Measurements from ENCODE around the gene PIK3CA. TPM values are rescaled to one million over a fixed set of nuclear protein-coding genes. Genes with fewer than 3 reads are reported as not detected.

PIK3CA gene

GRCh38 chr3:179286331-179286730 lies 138.2 kb downstream of the PIK3CA start:
- no peak overlapping the region for H3K4me3 ChIP-seq (ENCODE audit: low read length in 2 of 2)
- no peak overlapping the region for H3K18ac ChIP-seq (ENCODE audit: low read length)
- H3K27me3 ChIP-seq (ENCODE audit: control insufficient read depth in 3 of 3, insufficient read depth in 3 of 3, low read depth in 1 of 3, low read length in 3 of 3), result no peaks in the 10 kb centered on the region
- no peak overlapping the region for H2BK12ac ChIP-seq (ENCODE audit: low read length)
- no peak overlapping the region for H4K91ac ChIP-seq (ENCODE audit: low read depth, low read length, poor library complexity)
- H4K8ac ChIP-seq (ENCODE audit: low read depth, low read length), result no peak overlapping the region
- H3K79me1 ChIP-seq (ENCODE audit: low read depth, low read length), result no peaks in the 10 kb centered on the region
- H2AFZ ChIP-seq (ENCODE audit: low read length), result no peak overlapping the region
- H3K4me2 ChIP-seq (ENCODE audit: insufficient read depth, low read length, poor library complexity, severe bottlenecking), result no peak overlapping the region
- H2AK5ac ChIP-seq (ENCODE audit: low read depth, low read length), result no peak overlapping the region
- no CpG with 5 or more reads among the region's 6 CpGs for WGBS, 2 donors (ENCODE audit: extremely low coverage in 2 of 2, insufficient read length in 2 of 2, insufficient replicate concordance in 1 of 2)
- no peak overlapping the region for H2BK15ac ChIP-seq (ENCODE audit: low read length)
- H3K9me3 ChIP-seq (replicated peaks in 1 of 2; ENCODE audit: control insufficient read depth in 2 of 2, insufficient read depth in 1 of 2, low read depth in 1 of 2, low read length in 2 of 2), result no peaks in the 10 kb centered on the region
- no peak for DNase-seq (ENCODE audit: low spot score)
- no peak overlapping the region for H3K9ac ChIP-seq (ENCODE audit: low read depth, low read length, poor library complexity)
- H3K36me3 ChIP-seq (replicated peaks in 1 of 2; ENCODE audit: control insufficient read depth in 2 of 2, insufficient read depth in 2 of 2, low read length in 2 of 2), result no peaks in the 10 kb centered on the region
- no peak overlapping the region for H2BK5ac ChIP-seq (ENCODE audit: low read length)
- H2BK120ac ChIP-seq (ENCODE audit: low read depth, low read length), result no peak overlapping the region
- H3K4ac ChIP-seq (ENCODE audit: low read length), result no peak overlapping the region
- no peaks in the 10 kb centered on the region for H3K4me1 ChIP-seq (ENCODE audit: control insufficient read depth in 2 of 2, insufficient read depth in 1 of 2, low read depth in 1 of 2, low read length in 2 of 2)
- no peak overlapping the region for H3K27ac ChIP-seq (replicated peaks; ENCODE audit: low read length)
- H3K23ac ChIP-seq (ENCODE audit: low read depth, low read length, poor library complexity), result no peak overlapping the region
- H3K14ac ChIP-seq (ENCODE audit: low read length), result no peak overlapping the region

GRCh38 chr3:179288845-179289244 lies 140.7 kb downstream of the PIK3CA start:
- H4K8ac ChIP-seq (ENCODE audit: low read depth, low read length), result no peak overlapping the region

GRCh38 chr3:179289295-179289694 lies 141.1 kb downstream of the PIK3CA start:
- Histone ChIP-seq H3K27ac (replicated peaks; ENCODE audit: low read length) (no peak overlapping the region), H3K14ac (ENCODE audit: low read length) (no peak overlapping the region), H3K4me1 (ENCODE audit: control insufficient read depth in 2 of 2, insufficient read depth in 1 of 2, low read depth in 1 of 2, low read length in 2 of 2) (no peaks in the 10 kb centered on the region), H3K4me2 (ENCODE audit: insufficient read depth, low read length, poor library complexity, severe bottlenecking) (no peak overlapping the region), H2BK120ac (ENCODE audit: low read depth, low read length) (no peak overlapping the region), H3K79me1 (ENCODE audit: low read depth, low read length) (no peaks in the 10 kb centered on the region), H2BK12ac (ENCODE audit: low read length) (no peak overlapping the region), H3K36me3 (replicated peaks in 1 of 2; ENCODE audit: control insufficient read depth in 2 of 2, insufficient read depth in 2 of 2, low read length in 2 of 2) (no peaks in the 10 kb centered on the region), H2BK15ac (ENCODE audit: low read length) (no peak overlapping the region), H3K27me3 (ENCODE audit: control insufficient read depth in 3 of 3, insufficient read depth in 3 of 3, low read depth in 1 of 3, low read length in 3 of 3) (no peaks in the 10 kb centered on the region), H3K9me3 (replicated peaks in 1 of 2; ENCODE audit: control insufficient read depth in 2 of 2, insufficient read depth in 1 of 2, low read depth in 1 of 2, low read length in 2 of 2) (no peaks in the 10 kb centered on the region), H2AFZ (ENCODE audit: low read length) (no peak overlapping the region), H3K9ac (ENCODE audit: low read depth, low read length, poor library complexity) (no peak overlapping the region), H4K91ac (ENCODE audit: low read depth, low read length, poor library complexity) (no peak overlapping the region), H3K23ac (ENCODE audit: low read depth, low read length, poor library complexity) (no peak overlapping the region), H3K18ac (ENCODE audit: low read length) (no peak overlapping the region), H3K4me3 (ENCODE audit: low read length in 2 of 2) (no peak overlapping the region), H3K4ac (ENCODE audit: low read length) (no peak overlapping the region), H2AK5ac (ENCODE audit: low read depth, low read length) (no peak overlapping the region), H4K8ac (ENCODE audit: low read depth, low read length) (no peak overlapping the region), H2BK5ac (ENCODE audit: low read length) (no peak overlapping the region)
- whole genome bisulfite sequencing, 2 donors (ENCODE audit: extremely low coverage in 2 of 2, insufficient read length in 2 of 2, insufficient replicate concordance in 1 of 2), result no CpG with 5 or more reads among the region's 3 CpGs
- no peak for DNase-seq (ENCODE audit: low spot score)

More at GRCh38 chr3:179288845-179289244, 140.7 kb downstream of the PIK3CA start:
- no peak overlapping the region for H2AK5ac ChIP-seq (ENCODE audit: low read depth, low read length)
- no peak overlapping the region for H2BK15ac ChIP-seq (ENCODE audit: low read length)
- H3K9me3 ChIP-seq (replicated peaks in 1 of 2; ENCODE audit: control insufficient read depth in 2 of 2, insufficient read depth in 1 of 2, low read depth in 1 of 2, low read length in 2 of 2), result no peaks in the 10 kb centered on the region
- H4K91ac ChIP-seq (ENCODE audit: low read depth, low read length, poor library complexity), result no peak overlapping the region
- WGBS, 2 donors (ENCODE audit: extremely low coverage in 2 of 2, insufficient read length in 2 of 2, insufficient replicate concordance in 1 of 2), result no CpG with 5 or more reads among the region's 4 CpGs
- no peak overlapping the region for H3K23ac ChIP-seq (ENCODE audit: low read depth, low read length, poor library complexity)
- no peak overlapping the region for H2BK5ac ChIP-seq (ENCODE audit: low read length)
- no peak overlapping the region for H3K4me3 ChIP-seq (ENCODE audit: low read length in 2 of 2)
- H3K4me2 ChIP-seq (ENCODE audit: insufficient read depth, low read length, poor library complexity, severe bottlenecking), result no peak overlapping the region
- no peak overlapping the region for H2AFZ ChIP-seq (ENCODE audit: low read length)
- H2BK120ac ChIP-seq (ENCODE audit: low read depth, low read length), result no peak overlapping the region
- H3K9ac ChIP-seq (ENCODE audit: low read depth, low read length, poor library complexity), result no peak overlapping the region
- H3K14ac ChIP-seq (ENCODE audit: low read length), result no peak overlapping the region
- H3K18ac ChIP-seq (ENCODE audit: low read length), result no peak overlapping the region
- H3K27me3 ChIP-seq (ENCODE audit: control insufficient read depth in 3 of 3, insufficient read depth in 3 of 3, low read depth in 1 of 3, low read length in 3 of 3), result no peaks in the 10 kb centered on the region
- H3K4me1 ChIP-seq (ENCODE audit: control insufficient read depth in 2 of 2, insufficient read depth in 1 of 2, low read depth in 1 of 2, low read length in 2 of 2), result no peaks in the 10 kb centered on the region
- H3K79me1 ChIP-seq (ENCODE audit: low read depth, low read length), result no peaks in the 10 kb centered on the region
- no peaks in the 10 kb centered on the region for H3K36me3 ChIP-seq (replicated peaks in 1 of 2; ENCODE audit: control insufficient read depth in 2 of 2, insufficient read depth in 2 of 2, low read length in 2 of 2)
- H2BK12ac ChIP-seq (ENCODE audit: low read length), result no peak overlapping the region
- no peak overlapping the region for H3K27ac ChIP-seq (replicated peaks; ENCODE audit: low read length)
- no peak for DNase-seq (ENCODE audit: low spot score)
- no peak overlapping the region for H3K4ac ChIP-seq (ENCODE audit: low read length)

Small RNAs within 50 kb of the gene (small RNA-seq; reads per million reads assigned to genes)
- gene RF00402 (ENCODE audit: insufficient read depth), result not detected

Measured in neuronal stem cell (in vitro differentiated cells).